Cardiac muscle cell (in vitro differentiated cells and primary cell): ENCODE data around the gene EFNB1. TPM values are rescaled to one million over a fixed set of nuclear protein-coding genes. Genes with fewer than 3 reads are reported as not detected.
A peak's percentile ranks its signal among the peaks of the same experiment; 100 is the strongest.

ENCODE experiments used
- DNase-seq, 2 donors: peaks; one replicate each; pipeline versions ENCODE4 v3.0.0 to v3.0.0-alpha.2; 2010 to 2017; ENCODE audit warnings: low read depth in 1 of 2, low spot score in 1 of 2
- H3K27ac ChIP-seq: fragments of 200-600 bp; sonication (generic); 2 replicates; pipeline ENCODE4 v1.5.1; 2016
- H3K27me3 ChIP-seq: fragments of 200-600 bp; sonication (generic); 2 replicates; pipeline ENCODE4 v1.6.0; 2016; ENCODE audit warnings: control low read depth
- H3K36me3 ChIP-seq: fragments of 200-600 bp; sonication (generic); 2 replicates; pipeline ENCODE4 v1.5.1; 2016; ENCODE audit warnings: control low read depth
- H3K4me1 ChIP-seq: fragments of 200-600 bp; sonication (generic); 2 replicates; pipeline ENCODE4 v1.8.1; 2017; ENCODE audit warnings: low read depth, mild to moderate bottlenecking, mixed run types
- H3K4me3 ChIP-seq: fragments of 200-600 bp; sonication (generic); 2 replicates; pipeline ENCODE4 v1.5.1; 2016; ENCODE audit warnings: mild to moderate bottlenecking
- H3K9me3 ChIP-seq: fragments of 200-600 bp; sonication (generic); 2 replicates; pipeline ENCODE4 v1.5.1; 2017; ENCODE audit warnings: low read depth, mild to moderate bottlenecking, control low read depth
- CTCF ChIP-seq: IDR thresholded peaks from 2 replicates; pipeline ENCODE4 v1.5.1; 2012; ENCODE audit warnings: low read depth, mild to moderate bottlenecking, low read length
- polyA plus RNA-seq: library from polyadenylated mRNA; unstranded; fragments of >200 nt; fragmentation: Nextera tagmentation; extraction: Ambion mirVana; gene quantifications from 2 replicates; pipeline ENCODE4 v1.2.1, GENCODE V29; 2016
- total RNA-seq: library from RNA; depleted of rRNA; stranded (reverse); fragments of >200 nt; gene quantifications from 2 replicates; pipeline ENCODE4 v1.2.3, GENCODE V29; 2016

The EFNB1 gene
- total and polyA plus RNA-seq, 2 experiments from 2014 or later = 27.2 to 43.6 TPM

DNA sequence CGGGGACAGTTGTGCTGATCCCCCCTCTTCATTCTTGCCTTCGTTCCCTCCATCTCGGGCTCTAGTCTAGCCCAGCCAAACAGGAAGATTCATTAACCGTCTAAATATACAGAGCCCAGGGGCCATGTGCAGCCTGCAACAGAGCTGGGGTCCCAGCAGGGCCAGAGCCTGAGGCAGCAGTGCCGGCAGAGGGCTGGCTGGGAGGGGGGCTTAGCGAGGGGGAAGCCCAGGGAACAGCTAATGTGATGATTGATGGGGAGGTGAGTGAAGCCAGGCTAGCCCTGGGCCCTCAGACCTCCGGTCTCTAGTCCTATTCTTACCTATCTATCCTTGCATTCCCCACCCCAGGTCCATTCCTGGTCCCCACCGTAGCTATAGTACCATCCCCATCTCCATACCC lies 22.3 kb downstream of the EFNB1 start:
- peak in 1 of 2 donors; percentile 38 for DNase-seq
- Histone ChIP-seq H3K27ac (no peak overlapping the region), H3K27me3 (no peaks in the 10 kb centered on the region), H3K4me1 (no peaks in the 10 kb centered on the region), H3K4me3 (no peak overlapping the region), H3K36me3 (no peaks in the 10 kb centered on the region), H3K9me3 (no peaks in the 10 kb centered on the region)
- TF ChIP-seq CTCF = no peak

- Histone ChIP-seq H3K4me3 (no peak overlapping the region), H3K4me1 (no peaks in the 10 kb centered on the region), H3K27me3 (no peaks in the 10 kb centered on the region), H3K9me3 (no peaks in the 10 kb centered on the region), H3K27ac (no peak overlapping the region), H3K36me3 (no peaks in the 10 kb centered on the region)
- no peak for TF ChIP-seq CTCF
- DNase-seq = no peak
Observed at GRCh38 chrX:68852046-68852445, 23.2 kb downstream of the EFNB1 start.

GRCh38 chrX:68853665-68854251 lies 24.9 kb downstream of the EFNB1 start:
- no peaks in the 10 kb centered on the region for H3K36me3 ChIP-seq
- H3K4me1 ChIP-seq = no peaks in the 10 kb centered on the region
- H3K4me3 ChIP-seq = no peak overlapping the region
- no peak for TF ChIP-seq CTCF
- no peak for DNase-seq
- H3K27me3 ChIP-seq = no peaks in the 10 kb centered on the region
- H3K9me3 ChIP-seq = no peaks in the 10 kb centered on the region
- H3K27ac ChIP-seq = no peak overlapping the region

GRCh38 chrX:68865300-68865699 lies 36.5 kb downstream of the EFNB1 start:
- TF ChIP-seq CTCF = no peak
- H3K27ac ChIP-seq = no peak overlapping the region
- H3K9me3 ChIP-seq = no peaks in the 10 kb centered on the region
- H3K4me1 ChIP-seq = no peaks in the 10 kb centered on the region
- H3K27me3 ChIP-seq = no peaks in the 10 kb centered on the region
- H3K4me3 ChIP-seq = no peak overlapping the region
- no peak for DNase-seq
- no peaks in the 10 kb centered on the region for H3K36me3 ChIP-seq

DNA sequence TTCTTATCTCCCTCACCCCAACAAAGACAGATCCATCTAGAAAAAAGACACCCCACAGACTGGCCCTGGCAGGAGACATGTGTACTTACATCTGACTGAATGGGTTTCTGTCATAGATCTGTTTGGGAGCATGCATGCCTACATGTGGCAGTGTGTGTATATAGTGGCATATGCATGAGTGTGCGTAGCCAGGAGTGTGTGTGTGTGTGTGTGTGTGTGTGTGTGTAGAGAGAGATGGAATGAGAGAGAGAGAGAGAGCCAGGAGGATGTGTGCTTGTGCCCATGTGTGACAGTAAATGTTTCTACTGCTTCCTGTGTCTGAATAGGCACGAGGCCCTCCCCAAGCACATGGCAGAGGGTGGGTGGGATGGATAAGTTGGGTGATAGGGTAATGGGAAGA lies 37.1 kb downstream of the EFNB1 start:
- no peak overlapping the region for H3K4me3 ChIP-seq
- H3K27me3 ChIP-seq = no peaks in the 10 kb centered on the region
- no peak for DNase-seq
- no peak overlapping the region for H3K27ac ChIP-seq
- no peaks in the 10 kb centered on the region for H3K9me3 ChIP-seq
- H3K36me3 ChIP-seq = no peaks in the 10 kb centered on the region
- TF ChIP-seq CTCF = no peak
- no peaks in the 10 kb centered on the region for H3K4me1 ChIP-seq
